ENCODE results near the gene PTHLH.
A peak's percentile ranks its signal among the peaks of the same experiment; 100 is the strongest.

Gene PTHLH

GRCh38 chr12:27973487-27973890 lies 956 bp upstream of the PTHLH start:
- no peak overlapping the region for H3K4me3 ChIP-seq (ENCODE audit: low read depth in 1 of 2, low read length in 2 of 2)
- H3K27me3 ChIP-seq (ENCODE audit: control insufficient read depth in 1 of 2, insufficient read depth in 2 of 2, low read length in 2 of 2) = peaks cover 30 to 55% of the 10 kb centered on the region in 2 donors
- H3K9ac ChIP-seq (ENCODE audit: low read length) = no peak overlapping the region
- peaks cover 9% of the 10 kb centered on the region for H3K4me1 ChIP-seq (ENCODE audit: insufficient read depth, low read length)
- no peaks in the 10 kb centered on the region for H3K36me3 ChIP-seq (ENCODE audit: insufficient read depth, low read length)
- no peak overlapping the region for H3K27ac ChIP-seq (ENCODE audit: low read depth, low read length)
- H3K9me3 ChIP-seq (ENCODE audit: low read length) = no peaks in the 10 kb centered on the region

DNA sequence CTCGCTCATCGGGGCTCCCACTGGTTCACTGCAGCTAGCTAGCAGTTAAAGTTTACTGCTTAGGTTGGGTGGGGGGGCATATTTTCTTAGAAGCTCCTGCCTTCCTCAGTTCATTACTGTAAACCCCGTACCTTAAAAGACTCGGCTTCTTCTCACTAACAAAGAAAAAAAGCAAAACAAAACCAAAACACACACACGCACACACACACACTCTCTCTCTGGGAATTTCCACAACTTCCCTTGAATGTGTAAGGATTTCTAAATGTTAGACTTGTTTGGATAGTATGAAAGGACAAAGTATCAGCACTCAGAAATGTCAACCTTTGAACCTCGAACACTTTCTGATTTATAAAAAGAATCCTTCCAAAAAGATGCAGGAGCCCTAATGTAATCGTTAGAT lies 927 bp downstream of the PTHLH start:
- H3K36me3 ChIP-seq (ENCODE audit: insufficient read depth, low read length) = no peaks in the 10 kb centered on the region
- H3K4me3 ChIP-seq (ENCODE audit: low read depth in 1 of 2, low read length in 2 of 2) = no peak overlapping the region
- H3K27me3 ChIP-seq (ENCODE audit: control insufficient read depth in 1 of 2, insufficient read depth in 2 of 2, low read length in 2 of 2) = peaks cover 49 to 72% of the 10 kb centered on the region in 2 donors
- H3K9me3 ChIP-seq (ENCODE audit: low read length) = no peaks in the 10 kb centered on the region
- H3K9ac ChIP-seq (ENCODE audit: low read length) = no peak overlapping the region
- H3K4me1 ChIP-seq (ENCODE audit: insufficient read depth, low read length) = peaks cover 13% of the 10 kb centered on the region
- H3K27ac ChIP-seq (ENCODE audit: low read depth, low read length) = peak overlapping the region; percentile 27

DNA sequence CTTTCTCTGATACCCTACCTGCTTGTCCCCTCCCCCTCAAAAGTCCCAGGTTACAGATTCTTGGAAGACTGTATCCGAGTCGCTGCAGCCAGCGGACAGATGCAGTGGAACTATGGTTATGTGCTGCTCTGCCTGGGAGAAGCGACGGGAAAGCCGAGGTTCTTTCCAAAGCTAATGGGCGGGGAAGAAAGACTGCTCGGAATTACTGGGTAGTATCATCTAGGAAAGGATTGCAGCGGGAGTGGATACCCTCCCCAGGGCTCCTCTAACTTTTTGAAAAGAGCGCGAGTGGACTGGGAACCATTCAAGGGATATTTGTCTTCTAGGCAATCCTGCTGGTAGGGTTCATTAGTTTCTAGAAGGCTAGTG lies 1.4 kb downstream of the PTHLH start:
- H3K9me3 ChIP-seq (ENCODE audit: low read length) = no peaks in the 10 kb centered on the region
- H3K36me3 ChIP-seq (ENCODE audit: insufficient read depth, low read length) = no peaks in the 10 kb centered on the region
- H3K4me1 ChIP-seq (ENCODE audit: insufficient read depth, low read length) = peaks cover 13% of the 10 kb centered on the region
- H3K27ac ChIP-seq (ENCODE audit: low read depth, low read length) = peak overlapping the region; percentile 27
- peaks cover 47 to 69% of the 10 kb centered on the region in 2 donors for H3K27me3 ChIP-seq (ENCODE audit: control insufficient read depth in 1 of 2, insufficient read depth in 2 of 2, low read length in 2 of 2)
- H3K4me3 ChIP-seq (ENCODE audit: low read depth in 1 of 2, low read length in 2 of 2) = peak overlapping the region; percentile 40 to 51
- H3K9ac ChIP-seq (ENCODE audit: low read length) = no peak overlapping the region

- peaks cover 13% of the 10 kb centered on the region for H3K4me1 ChIP-seq (ENCODE audit: insufficient read depth, low read length)
- peaks cover 42 to 65% of the 10 kb centered on the region in 2 donors for H3K27me3 ChIP-seq (ENCODE audit: control insufficient read depth in 1 of 2, insufficient read depth in 2 of 2, low read length in 2 of 2)
- H3K27ac ChIP-seq (ENCODE audit: low read depth, low read length) = no peak overlapping the region
- H3K9me3 ChIP-seq (ENCODE audit: low read length) = no peaks in the 10 kb centered on the region
- no peak overlapping the region for H3K9ac ChIP-seq (ENCODE audit: low read length)
- peak overlapping the region; percentile 40 to 51 for H3K4me3 ChIP-seq (ENCODE audit: low read depth in 1 of 2, low read length in 2 of 2)
- H3K36me3 ChIP-seq (ENCODE audit: insufficient read depth, low read length) = no peaks in the 10 kb centered on the region
These were observed 2.0 kb downstream of the PTHLH start for GRCh38 chr12:27970401-27971120.

GRCh38 chr12:27969624-27970400 lies 2.7 kb downstream of the PTHLH start:
- Histone ChIP-seq H3K9me3 (ENCODE audit: low read length) (no peaks in the 10 kb centered on the region), H3K4me3 (ENCODE audit: low read depth in 1 of 2, low read length in 2 of 2) (peak overlapping the region; percentile 51 to 68), H3K36me3 (ENCODE audit: insufficient read depth, low read length) (no peaks in the 10 kb centered on the region), H3K9ac (ENCODE audit: low read length) (no peak overlapping the region), H3K4me1 (ENCODE audit: insufficient read depth, low read length) (peaks cover 13% of the 10 kb centered on the region), H3K27me3 (ENCODE audit: control insufficient read depth in 1 of 2, insufficient read depth in 2 of 2, low read length in 2 of 2) (peaks cover 45 to 64% of the 10 kb centered on the region in 2 donors), H3K27ac (ENCODE audit: low read depth, low read length) (peak overlapping the region; percentile 56)

- Histone ChIP-seq H3K36me3 (ENCODE audit: insufficient read depth, low read length) (no peaks in the 10 kb centered on the region), H3K27me3 (ENCODE audit: control insufficient read depth in 1 of 2, insufficient read depth in 2 of 2, low read length in 2 of 2) (peaks cover 41 to 57% of the 10 kb centered on the region in 2 donors), H3K4me3 (ENCODE audit: low read depth in 1 of 2, low read length in 2 of 2) (peak overlapping the region; percentile 51 to 68), H3K9me3 (ENCODE audit: low read length) (no peaks in the 10 kb centered on the region), H3K27ac (ENCODE audit: low read depth, low read length) (no peak overlapping the region), H3K9ac (ENCODE audit: low read length) (no peak overlapping the region), H3K4me1 (ENCODE audit: insufficient read depth, low read length) (peaks cover 13% of the 10 kb centered on the region)
These were observed 3.4 kb downstream of the PTHLH start for GRCh38 chr12:27968972-27969623.

GRCh38 chr12:27967551-27968054 lies 4.9 kb downstream of the PTHLH start:
- Histone ChIP-seq H3K9me3 (ENCODE audit: low read length) (no peaks in the 10 kb centered on the region), H3K4me1 (ENCODE audit: insufficient read depth, low read length) (peaks cover 13% of the 10 kb centered on the region), H3K27me3 (ENCODE audit: control insufficient read depth in 1 of 2, insufficient read depth in 2 of 2, low read length in 2 of 2) (peaks cover 41 to 54% of the 10 kb centered on the region in 2 donors), H3K36me3 (ENCODE audit: insufficient read depth, low read length) (no peaks in the 10 kb centered on the region), H3K27ac (ENCODE audit: low read depth, low read length) (no peak overlapping the region), H3K4me3 (ENCODE audit: low read depth in 1 of 2, low read length in 2 of 2) (no peak overlapping the region), H3K9ac (ENCODE audit: low read length) (no peak overlapping the region)

DNA sequence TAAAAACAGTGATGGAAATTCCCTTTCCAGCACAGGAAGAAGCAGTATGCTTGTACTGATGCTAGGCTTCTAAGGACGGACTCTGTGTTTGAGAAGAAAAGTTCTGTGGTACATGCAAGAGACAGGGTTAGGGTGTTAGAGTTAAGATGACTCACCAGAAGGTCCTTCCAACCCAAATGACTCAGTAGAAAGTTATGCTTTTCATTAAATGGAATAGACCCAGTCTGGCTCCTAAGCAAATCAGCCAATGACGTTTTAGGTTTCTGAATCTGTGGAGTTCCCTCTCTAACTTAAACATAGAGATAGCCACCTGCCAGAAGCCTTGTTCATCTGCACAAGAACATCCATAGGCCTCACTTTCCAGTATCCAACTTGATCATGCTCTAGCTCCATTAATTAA lies 5.7 kb downstream of the PTHLH start:
- no peaks in the 10 kb centered on the region for H3K9me3 ChIP-seq (ENCODE audit: low read length)
- no peak overlapping the region for H3K9ac ChIP-seq (ENCODE audit: low read length)
- H3K4me1 ChIP-seq (ENCODE audit: insufficient read depth, low read length) = peaks cover 13% of the 10 kb centered on the region
- no peak overlapping the region for H3K4me3 ChIP-seq (ENCODE audit: low read depth in 1 of 2, low read length in 2 of 2)
- no peaks in the 10 kb centered on the region for H3K36me3 ChIP-seq (ENCODE audit: insufficient read depth, low read length)
- peaks cover 41 to 54% of the 10 kb centered on the region in 2 donors for H3K27me3 ChIP-seq (ENCODE audit: control insufficient read depth in 1 of 2, insufficient read depth in 2 of 2, low read length in 2 of 2)
- no peak overlapping the region for H3K27ac ChIP-seq (ENCODE audit: low read depth, low read length)

DNA sequence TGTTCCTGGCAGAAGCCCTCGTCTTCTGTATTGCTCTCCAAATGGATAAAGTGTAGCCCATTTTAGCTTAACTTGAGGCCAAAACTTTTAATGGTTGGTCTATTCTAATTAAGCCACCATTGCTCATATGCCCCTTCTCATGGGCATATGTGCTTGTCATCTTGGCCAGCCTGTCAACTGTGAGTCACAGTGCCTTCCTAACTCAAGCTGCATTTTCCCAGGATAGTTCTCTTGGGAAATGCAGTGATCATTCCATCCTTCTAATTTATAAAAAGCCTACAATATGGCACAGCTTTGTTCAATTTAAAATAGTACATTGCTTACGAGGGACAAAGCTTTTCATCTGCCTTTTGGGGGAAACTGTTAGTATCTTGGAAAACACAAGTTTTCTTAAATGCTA lies 6.6 kb downstream of the PTHLH start:
- Histone ChIP-seq H3K4me3 (ENCODE audit: low read depth in 1 of 2, low read length in 2 of 2) (no peak overlapping the region), H3K4me1 (ENCODE audit: insufficient read depth, low read length) (peaks cover 13% of the 10 kb centered on the region), H3K27ac (ENCODE audit: low read depth, low read length) (no peak overlapping the region), H3K27me3 (ENCODE audit: control insufficient read depth in 1 of 2, insufficient read depth in 2 of 2, low read length in 2 of 2) (peaks cover 41 to 47% of the 10 kb centered on the region in 2 donors), H3K9ac (ENCODE audit: low read length) (no peak overlapping the region), H3K36me3 (ENCODE audit: insufficient read depth, low read length) (no peaks in the 10 kb centered on the region), H3K9me3 (ENCODE audit: low read length) (no peaks in the 10 kb centered on the region)

GRCh38 chr12:27965411-27965810 lies 7.1 kb downstream of the PTHLH start:
- Histone ChIP-seq H3K27ac (ENCODE audit: low read depth, low read length) (no peak overlapping the region), H3K36me3 (ENCODE audit: insufficient read depth, low read length) (no peaks in the 10 kb centered on the region), H3K4me3 (ENCODE audit: low read depth in 1 of 2, low read length in 2 of 2) (no peak overlapping the region), H3K27me3 (ENCODE audit: control insufficient read depth in 1 of 2, insufficient read depth in 2 of 2, low read length in 2 of 2) (peaks cover 41% of the 10 kb centered on the region in 2 donors), H3K9me3 (ENCODE audit: low read length) (no peaks in the 10 kb centered on the region), H3K4me1 (ENCODE audit: insufficient read depth, low read length) (peaks cover 13% of the 10 kb centered on the region), H3K9ac (ENCODE audit: low read length) (no peak overlapping the region)

DNA sequence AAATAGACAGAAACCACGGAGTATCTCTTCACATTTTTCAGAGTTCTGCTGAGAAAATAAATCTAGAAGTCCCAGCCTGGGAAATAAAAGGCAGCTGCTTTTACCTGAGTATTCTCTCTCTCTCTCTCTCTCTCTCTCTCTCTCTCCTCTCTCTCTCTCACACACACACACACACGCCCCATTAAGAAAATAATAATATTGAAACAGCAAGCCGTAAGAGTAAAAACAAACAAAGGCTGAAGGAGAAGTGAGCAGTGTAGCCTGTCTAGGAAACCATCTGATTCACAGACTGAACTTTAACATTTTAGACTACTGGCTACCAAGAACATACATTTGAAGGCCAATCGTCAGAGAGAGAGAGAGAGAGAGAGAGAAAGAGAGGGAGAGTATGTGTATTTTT lies 8.4 kb downstream of the PTHLH start:
- no peak overlapping the region for H3K27ac ChIP-seq (ENCODE audit: low read depth, low read length)
- H3K9me3 ChIP-seq (ENCODE audit: low read length) = no peaks in the 10 kb centered on the region
- no peaks in the 10 kb centered on the region for H3K36me3 ChIP-seq (ENCODE audit: insufficient read depth, low read length)
- H3K4me3 ChIP-seq (ENCODE audit: low read depth in 1 of 2, low read length in 2 of 2) = no peak overlapping the region
- H3K4me1 ChIP-seq (ENCODE audit: insufficient read depth, low read length) = peaks cover 10% of the 10 kb centered on the region
- peaks cover 32 to 33% of the 10 kb centered on the region in 2 donors for H3K27me3 ChIP-seq (ENCODE audit: control insufficient read depth in 1 of 2, insufficient read depth in 2 of 2, low read length in 2 of 2)
- H3K9ac ChIP-seq (ENCODE audit: low read length) = no peak overlapping the region

Measured in muscle layer of colon (tissue), 2 donors.